Measurements from ENCODE around the gene LMTK2. TPM values are rescaled to one million over a fixed set of nuclear protein-coding genes. Genes with fewer than 3 reads are reported as not detected.
"Not testable (repeated sequence)": the region's sequence is repeated elsewhere in the genome, so short reads cannot be mapped to it uniquely, and the experiment has no call there.

The LMTK2 gene
- total RNA-seq, 2 donors from 2014 or later, result 14.4 to 16.2 TPM

- Mint-ChIP-seq H3K4me3 (no peak overlapping the region), H3K4me1 (ENCODE audit: low read depth) (peaks cover 30% of the 10 kb centered on the region), H3K27ac (no peak overlapping the region), H3K27me3 (ENCODE audit: low read depth) (no peaks in the 10 kb centered on the region), H3K36me3 (ENCODE audit: insufficient read depth in 2 of 2) (peaks cover 4 to 6% of the 10 kb centered on the region in 2 donors), H3K9me3 (peaks cover 1 to 4% of the 10 kb centered on the region in 2 donors)
- ATAC-seq (replicated peaks in 1 of 2) (no peak), DNase-seq (no peak)
These were observed 9.3 kb downstream of the LMTK2 start for GRCh38 chr7:98115746-98116525.

GRCh38 chr7:98116656-98117461 is 10.2 kb downstream of the LMTK2 start:
- Mint-ChIP-seq H3K9me3 (peaks cover 1 to 4% of the 10 kb centered on the region in 2 donors), H3K36me3 (ENCODE audit: insufficient read depth in 2 of 2) (peaks cover 4 to 6% of the 10 kb centered on the region in 2 donors), H3K27ac (no peak overlapping the region), H3K4me1 (ENCODE audit: low read depth) (peaks cover 30% of the 10 kb centered on the region), H3K4me3 (no peak overlapping the region), H3K27me3 (ENCODE audit: low read depth) (no peaks in the 10 kb centered on the region)
- DNase-seq (no peak), ATAC-seq (replicated peaks in 1 of 2) (no peak)

DNA sequence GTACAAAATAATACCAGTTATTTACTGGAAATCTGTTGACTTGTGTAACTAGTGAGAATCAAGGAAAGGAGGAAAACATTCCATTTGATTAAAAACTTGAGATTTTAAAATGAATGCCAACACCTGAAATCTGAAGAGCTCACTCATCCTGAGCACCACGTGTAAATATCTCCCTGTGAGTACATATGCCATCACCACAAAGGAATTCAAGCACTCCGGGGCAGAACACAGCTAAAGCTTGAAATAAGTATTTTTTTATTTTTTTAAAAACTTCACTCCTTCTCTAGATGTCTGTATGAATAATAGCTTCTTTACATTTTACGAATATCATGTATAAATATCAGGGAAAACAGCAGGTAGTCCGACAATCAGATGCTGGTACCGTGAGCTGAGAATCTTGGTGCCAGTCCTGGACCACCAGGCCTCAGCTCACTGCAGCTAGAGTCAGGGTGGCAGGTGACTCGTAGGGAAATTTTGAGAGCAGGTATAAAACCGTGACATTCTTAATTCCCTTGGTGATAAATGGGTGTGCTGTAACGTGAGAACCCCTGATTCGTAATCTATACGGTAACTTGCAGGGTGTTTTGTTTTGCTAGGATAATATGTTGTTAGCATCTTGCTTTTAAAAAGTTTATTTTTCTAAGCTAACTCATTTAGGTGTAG is 12.7 kb downstream of the LMTK2 start:
- no peak for DNase-seq
- Mint-ChIP-seq H3K27me3 (ENCODE audit: low read depth) (no peaks in the 10 kb centered on the region), H3K27ac (no peak overlapping the region)

GRCh38 chr7:98120559-98120958 is 13.9 kb downstream of the LMTK2 start:
- DNase-seq (no peak), ATAC-seq (replicated peaks in 1 of 2) (no peak)
- H3K9me3 Mint-ChIP-seq, result no peaks in the 10 kb centered on the region
- H3K27me3 Mint-ChIP-seq (ENCODE audit: low read depth), result no peaks in the 10 kb centered on the region
- no peak overlapping the region for H3K27ac Mint-ChIP-seq
- no peak overlapping the region for H3K4me3 Mint-ChIP-seq
- peaks cover 0 to 1% of the 10 kb centered on the region in 2 donors for H3K36me3 Mint-ChIP-seq (ENCODE audit: insufficient read depth in 2 of 2)
- H3K4me1 Mint-ChIP-seq (ENCODE audit: low read depth), result peaks cover 17% of the 10 kb centered on the region

More for the DNA sequence above, 12.7 kb downstream of the LMTK2 start:
- Mint-ChIP-seq H3K9me3 (no peaks in the 10 kb centered on the region), H3K4me3 (no peak overlapping the region), H3K36me3 (ENCODE audit: insufficient read depth in 2 of 2) (peaks cover 1 to 2% of the 10 kb centered on the region in 2 donors), H3K4me1 (ENCODE audit: low read depth) (peaks cover 22% of the 10 kb centered on the region)
- ATAC-seq (replicated peaks in 1 of 2), result no peak

GRCh38 chr7:98121388-98121787 is 14.7 kb downstream of the LMTK2 start:
- not testable (repeated sequence) for H3K36me3 Mint-ChIP-seq (ENCODE audit: insufficient read depth in 2 of 2); H3K4me3 Mint-ChIP-seq; H3K27me3 Mint-ChIP-seq (ENCODE audit: low read depth); H3K9me3 Mint-ChIP-seq; H3K27ac Mint-ChIP-seq; ATAC-seq (replicated peaks in 1 of 2); DNase-seq
- peaks cover 17% of the 10 kb centered on the region for H3K4me1 Mint-ChIP-seq (ENCODE audit: low read depth)

GRCh38 chr7:98123365-98123696 is 16.7 kb downstream of the LMTK2 start:
- H3K36me3 Mint-ChIP-seq (ENCODE audit: insufficient read depth in 2 of 2), result peaks cover 0 to 1% of the 10 kb centered on the region in 2 donors
- no peak for DNase-seq
- no peaks in the 10 kb centered on the region for H3K27me3 Mint-ChIP-seq (ENCODE audit: low read depth)
- H3K4me1 Mint-ChIP-seq (ENCODE audit: low read depth), result peaks cover 22% of the 10 kb centered on the region
- H3K9me3 Mint-ChIP-seq, result no peaks in the 10 kb centered on the region
- ATAC-seq (replicated peaks in 1 of 2), result no peak
- H3K4me3 Mint-ChIP-seq, result no peak overlapping the region
- H3K27ac Mint-ChIP-seq, result no peak overlapping the region

DNA sequence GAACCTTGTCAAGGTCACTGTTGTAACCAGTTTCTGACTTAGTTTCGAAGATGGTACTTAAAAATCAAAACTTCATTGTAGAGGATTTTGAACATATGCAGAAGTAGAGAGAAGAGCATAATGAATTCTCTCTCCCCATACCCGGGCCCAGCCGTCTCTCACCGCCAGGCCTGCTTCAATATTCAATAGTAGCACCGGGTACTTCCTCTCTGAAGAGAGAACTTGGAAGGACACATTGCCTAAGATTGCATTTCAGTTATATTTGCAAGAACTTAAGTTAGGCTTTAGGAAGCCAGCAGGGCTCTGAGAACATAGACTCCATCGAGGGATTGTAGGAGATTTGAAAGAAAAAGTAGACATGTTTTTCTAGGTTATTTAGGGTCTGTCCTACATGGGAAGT is 19.1 kb downstream of the LMTK2 start:
- Mint-ChIP-seq H3K9me3 (no peaks in the 10 kb centered on the region), H3K27ac (no peak overlapping the region), H3K4me3 (no peak overlapping the region), H3K36me3 (ENCODE audit: insufficient read depth in 2 of 2) (peaks cover 0 to 1% of the 10 kb centered on the region in 2 donors), H3K27me3 (ENCODE audit: low read depth) (no peaks in the 10 kb centered on the region), H3K4me1 (ENCODE audit: low read depth) (peaks cover 30% of the 10 kb centered on the region)
- ATAC-seq (replicated peaks in 1 of 2), result no peak
- no peak for DNase-seq

DNA sequence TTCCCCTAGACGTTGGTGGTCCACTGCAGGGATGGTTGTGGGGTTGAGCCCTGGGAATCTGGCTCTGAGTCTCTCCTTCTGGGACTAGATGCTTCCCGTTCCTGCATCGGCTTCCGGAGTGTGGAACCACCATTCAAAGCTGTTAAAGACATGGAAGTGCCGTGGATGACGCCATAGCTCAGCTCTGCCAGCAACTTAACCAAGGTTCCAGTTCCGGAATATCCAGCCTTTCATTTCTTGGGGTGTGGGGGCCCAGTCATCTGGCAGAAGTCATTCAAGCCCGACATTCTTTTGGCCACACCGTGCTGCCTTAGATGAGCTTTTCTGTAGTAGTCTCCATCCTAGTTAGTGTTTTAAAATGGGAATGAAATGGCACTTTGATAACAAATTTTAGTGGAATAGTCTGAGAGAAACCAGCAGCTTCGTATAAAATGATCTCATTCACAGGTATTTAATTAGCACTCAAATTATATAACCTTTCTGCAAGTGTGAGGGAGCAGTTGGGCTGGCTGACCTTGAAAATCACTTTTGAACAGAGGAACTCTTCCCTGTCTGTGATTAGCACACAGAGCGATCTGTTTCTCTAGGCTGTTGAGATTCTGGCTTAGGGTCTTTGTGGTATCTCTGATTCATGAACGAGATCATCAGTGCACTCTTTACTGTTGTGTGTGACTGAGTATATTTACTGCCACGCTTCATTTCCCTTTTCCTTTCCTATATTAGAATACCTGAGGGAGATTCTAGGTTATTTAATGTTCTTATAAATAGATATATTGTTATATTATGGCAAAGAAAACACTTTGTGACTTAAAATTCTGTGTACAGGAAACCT is 19.9 kb downstream of the LMTK2 start:
- peaks cover 37% of the 10 kb centered on the region for H3K4me1 Mint-ChIP-seq (ENCODE audit: low read depth)
- ATAC-seq (replicated peaks in 1 of 2) (no peak), DNase-seq (no peak)
- H3K9me3 Mint-ChIP-seq, result no peaks in the 10 kb centered on the region
- H3K36me3 Mint-ChIP-seq (ENCODE audit: insufficient read depth in 2 of 2), result peaks cover 0 to 1% of the 10 kb centered on the region in 2 donors
- H3K4me3 Mint-ChIP-seq, result no peak overlapping the region
- H3K27ac Mint-ChIP-seq, result no peak overlapping the region
- no peaks in the 10 kb centered on the region for H3K27me3 Mint-ChIP-seq (ENCODE audit: low read depth)

DNA sequence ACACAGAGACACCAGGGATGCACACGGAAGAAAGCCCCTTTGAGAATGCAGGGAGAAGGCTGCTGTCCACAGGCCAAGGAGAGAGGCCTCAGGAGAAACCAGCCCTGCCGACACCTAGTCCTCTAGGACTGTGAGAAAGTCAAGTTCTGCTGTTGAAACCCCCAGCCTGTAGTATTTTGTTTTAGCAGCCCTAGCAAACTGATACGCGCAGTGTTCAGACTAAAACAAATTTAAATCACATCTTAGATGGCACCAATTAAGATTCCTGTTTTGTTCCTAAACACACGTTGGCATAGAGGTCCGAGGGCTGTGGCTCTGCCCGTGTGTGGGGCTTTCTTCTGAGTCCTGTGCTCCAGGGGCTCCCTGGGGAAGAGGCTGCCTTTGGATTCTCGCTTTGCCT is 21.7 kb downstream of the LMTK2 start:
- Mint-ChIP-seq H3K27me3 (ENCODE audit: low read depth) (no peaks in the 10 kb centered on the region), H3K9me3 (no peaks in the 10 kb centered on the region), H3K27ac (no peak overlapping the region), H3K4me1 (ENCODE audit: low read depth) (peaks cover 46% of the 10 kb centered on the region), H3K4me3 (no peak overlapping the region), H3K36me3 (ENCODE audit: insufficient read depth in 2 of 2) (peaks cover 0 to 1% of the 10 kb centered on the region in 2 donors)
- DNase-seq (no peak), ATAC-seq (replicated peaks in 1 of 2) (no peak)

- Mint-ChIP-seq H3K4me1 (ENCODE audit: low read depth) (peaks cover 55% of the 10 kb centered on the region), H3K9me3 (no peaks in the 10 kb centered on the region), H3K36me3 (ENCODE audit: insufficient read depth in 2 of 2) (no peaks in the 10 kb centered on the region), H3K27ac (peak overlapping the region; percentile 13), H3K27me3 (ENCODE audit: low read depth) (no peaks in the 10 kb centered on the region), H3K4me3 (no peak overlapping the region)
- DNase-seq (no peak), ATAC-seq (replicated peaks in 1 of 2) (no peak)
These were observed 24.3 kb downstream of the LMTK2 start for GRCh38 chr7:98130959-98131358.

DNA sequence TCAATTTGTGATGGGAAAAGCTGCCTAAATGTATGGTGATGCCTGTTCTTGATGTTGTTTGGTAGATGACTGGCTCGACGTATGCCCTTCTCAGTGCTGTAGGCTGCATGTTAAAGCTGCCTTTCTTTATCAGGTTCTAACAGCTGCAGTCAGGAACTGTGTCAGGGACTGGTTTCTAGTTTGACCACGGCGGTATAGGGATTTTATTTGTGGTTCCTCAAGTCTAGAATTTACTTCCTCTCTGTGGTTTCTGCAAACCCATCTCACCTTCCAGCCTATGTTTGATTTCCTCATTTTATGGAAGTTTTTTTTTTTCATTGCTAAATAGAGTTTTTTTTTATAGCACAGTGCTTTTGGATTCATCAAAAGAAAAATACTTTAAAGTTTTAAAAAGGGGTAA is 26.5 kb downstream of the LMTK2 start:
- Mint-ChIP-seq H3K27me3 (ENCODE audit: low read depth) (no peaks in the 10 kb centered on the region), H3K36me3 (ENCODE audit: insufficient read depth in 2 of 2) (peaks cover 0 to 4% of the 10 kb centered on the region in 2 donors), H3K4me3 (peak overlapping the region; percentile 31 to 41), H3K4me1 (ENCODE audit: low read depth) (peaks cover 43% of the 10 kb centered on the region), H3K27ac (peak overlapping the region; percentile 3), H3K9me3 (no peaks in the 10 kb centered on the region)
- ATAC-seq (replicated peaks in 1 of 2) (peak; percentile 49 to 50), DNase-seq (peak; percentile 14 to 26)

GRCh38 chr7:98133621-98134303 is 27.1 kb downstream of the LMTK2 start:
- peak overlapping the region in 1 of 2 donors; percentile 41 for H3K4me3 Mint-ChIP-seq
- ATAC-seq (replicated peaks in 1 of 2) (peak in 1 of 2 donors; percentile 21), DNase-seq (no peak)
- H3K36me3 Mint-ChIP-seq (ENCODE audit: insufficient read depth in 2 of 2), result peaks cover 0 to 4% of the 10 kb centered on the region in 2 donors
- no peaks in the 10 kb centered on the region for H3K27me3 Mint-ChIP-seq (ENCODE audit: low read depth)
- no peaks in the 10 kb centered on the region for H3K9me3 Mint-ChIP-seq
- H3K27ac Mint-ChIP-seq, result no peak overlapping the region
- peaks cover 43% of the 10 kb centered on the region for H3K4me1 Mint-ChIP-seq (ENCODE audit: low read depth)

Data from activated T-cell treated with anti-CD3 and anti-CD28 coated beads, Interleukin-2, amount 50 U/mL, for 72 hours (primary cell).